H1 (cell line): ENCODE results near the gene GPER1. TPM values are rescaled to one million over a fixed set of nuclear protein-coding genes. Genes with fewer than 3 reads are reported as not detected.

Source experiments
- POU5F1 ChIP-seq: IDR thresholded peaks from 2 replicates; pipeline ENCODE4 v1.6.1; 2011; ENCODE audit warnings: low read depth, mild to moderate bottlenecking, low read length, moderate library complexity
- RFX5 ChIP-seq: IDR thresholded peaks from 2 replicates; pipeline ENCODE4 v1.6.1; 2011; ENCODE audit warnings: low read depth, low read length, improper control_type of control experiment, borderline replicate concordance
- polyA plus RNA-seq, 7 experiments: library from polyadenylated mRNA; depleted of rRNA in 3 of 7; stranded (reverse) in 5 of 7; unstranded in 2 of 7; fragments of >200 nt in 5 of 7; fragments of 200-250 nt in 2 of 7; gene quantifications; 1 replicate in 5 of 7; 2 replicates in 1 of 7; 4 replicates in 1 of 7; pipeline versions ENCODE4 v1.2.1 to v1.2.3, GENCODE V29; 2011 to 2013; ENCODE audit warnings: missing spikeins in 2 of 7, mixed read lengths in 2 of 7
- total RNA-seq: library from RNA; stranded (reverse); fragmentation: NEBNext Ultra II Directional; extraction: Animal tissue kit (Norgen Biotek cat#: 25700); gene quantifications from 2 replicates; pipeline ENCODE4 v1.2.1, GENCODE V29; 2021

The GPER1 gene
- total and polyA plus RNA-seq, 2 of the 8 experiments (the other 6 are each of a cell fraction or from before 2014, with no cell fraction given) = 0.24 to 0.47 TPM

- TF ChIP-seq RFX5 (no peak), POU5F1 (no peak)
Measured at GRCh38 chr7:1105189-1105588, 17.3 kb downstream of the GPER1 start (continued).
